ENCODE results near the gene CMTR2. TPM values are rescaled to one million over a fixed set of nuclear protein-coding genes. Genes with fewer than 3 reads are reported as not detected.

Gene CMTR2
- total and polyA plus RNA-seq, 2 donors (not counting 1 experiment from before 2014, with no cell fraction given): 10.1 to 41.3 TPM

DNA sequence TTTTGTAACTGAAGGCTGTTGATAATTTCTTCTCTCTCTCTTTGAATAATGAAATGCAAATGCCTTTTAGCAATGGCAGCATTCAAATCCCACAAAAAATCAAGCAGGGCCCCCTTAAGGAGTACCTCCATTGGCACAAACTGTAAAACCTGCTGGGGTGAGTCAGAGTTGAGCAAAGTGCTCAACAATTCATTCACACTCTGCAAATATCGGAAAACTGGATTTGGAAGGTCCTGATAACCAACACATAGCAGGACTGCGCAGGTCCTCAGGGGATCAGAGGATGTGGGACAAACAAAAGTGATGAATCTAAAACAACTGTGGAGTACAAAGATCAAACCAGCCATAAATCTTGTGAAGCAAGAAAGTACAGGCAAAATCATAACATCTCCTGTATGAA lies 5.6 kb downstream of the CMTR2 start:
- intact Hi-C loops (cut with micrococcal nuclease): loop anchor here (10.0 kb wide), 1 partner anchor 441 kb away; the partner anchor contains the start of gene PHLPP2
- no peak overlapping the region for H3K4me3 Mint-ChIP-seq
- H3K9me3 Mint-ChIP-seq (ENCODE audit: insufficient read depth): no peaks in the 10 kb centered on the region
- no peak overlapping the region for H3K27ac ChIP-seq (ENCODE audit: low read length in 2 of 2)
- H3K4me2 ChIP-seq (replicated peaks; ENCODE audit: low read depth, low read length, poor library complexity, severe bottlenecking): no peak overlapping the region
- H3K9ac ChIP-seq (ENCODE audit: low read length): no peak overlapping the region
- H3K27me3 Mint-ChIP-seq: no peaks in the 10 kb centered on the region
- H4K20me1 ChIP-seq (ENCODE audit: control insufficient read depth, insufficient read depth, low read length, poor library complexity, severe bottlenecking): peaks cover 4% of the 10 kb centered on the region
- H3K27ac Mint-ChIP-seq: no peak overlapping the region
- DNase-seq: no peak
- peaks cover 9% of the 10 kb centered on the region for H3K79me2 ChIP-seq (ENCODE audit: control insufficient read depth, insufficient read depth, low read length)
- H3K36me3 ChIP-seq (replicated peaks in 1 of 2; ENCODE audit: control extremely low read depth in 1 of 2, control insufficient read depth in 1 of 2, extremely low read depth in 1 of 2, insufficient read depth in 2 of 2, low read length in 1 of 2): peaks cover 7 to 21% of the 10 kb centered on the region in 2 experiments
- H3K4me1 ChIP-seq (ENCODE audit: control insufficient read depth in 2 of 2, insufficient read depth in 2 of 2, low read length in 2 of 2): peaks cover 5 to 7% of the 10 kb centered on the region in 2 donors
- no peaks in the 10 kb centered on the region for H3K27me3 ChIP-seq (replicated peaks in 1 of 4; ENCODE audit: control extremely low read depth in 1 of 4, control insufficient read depth in 3 of 4, insufficient read depth in 4 of 4, low read length in 3 of 4)
- no peak for ATAC-seq (ENCODE audit: low read depth)
- H3K4me3 ChIP-seq (ENCODE audit: control extremely low read depth in 1 of 5, extremely low read depth in 1 of 5, insufficient read depth in 1 of 5, low read depth in 2 of 5, low read length in 4 of 5): no peak overlapping the region
- no CpG with 5 or more reads among the region's 2 CpGs for WGBS (ENCODE audit: insufficient coverage)
- POLR2A ChIA-PET: no interaction called here
- CTCF ChIA-PET: no interaction called here
- no peak for TF ChIP-seq EZH2 (IDR thresholded peaks at IDR 0.05; ENCODE audit: borderline replicate concordance, insufficient read depth, low read depth, low read length, poor library complexity, severe bottlenecking)
- TF ChIP-seq, protein P1, sequence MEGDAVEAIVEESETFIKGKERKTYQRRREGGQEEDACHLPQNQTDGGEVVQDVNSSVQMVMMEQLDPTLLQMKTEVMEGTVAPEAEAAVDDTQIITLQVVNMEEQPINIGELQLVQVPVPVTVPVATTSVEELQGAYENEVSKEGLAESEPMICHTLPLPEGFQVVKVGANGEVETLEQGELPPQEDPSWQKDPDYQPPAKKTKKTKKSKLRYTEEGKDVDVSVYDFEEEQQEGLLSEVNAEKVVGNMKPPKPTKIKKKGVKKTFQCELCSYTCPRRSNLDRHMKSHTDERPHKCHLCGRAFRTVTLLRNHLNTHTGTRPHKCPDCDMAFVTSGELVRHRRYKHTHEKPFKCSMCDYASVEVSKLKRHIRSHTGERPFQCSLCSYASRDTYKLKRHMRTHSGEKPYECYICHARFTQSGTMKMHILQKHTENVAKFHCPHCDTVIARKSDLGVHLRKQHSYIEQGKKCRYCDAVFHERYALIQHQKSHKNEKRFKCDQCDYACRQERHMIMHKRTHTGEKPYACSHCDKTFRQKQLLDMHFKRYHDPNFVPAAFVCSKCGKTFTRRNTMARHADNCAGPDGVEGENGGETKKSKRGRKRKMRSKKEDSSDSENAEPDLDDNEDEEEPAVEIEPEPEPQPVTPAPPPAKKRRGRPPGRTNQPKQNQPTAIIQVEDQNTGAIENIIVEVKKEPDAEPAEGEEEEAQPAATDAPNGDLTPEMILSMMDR (IDR thresholded peaks at IDR 0.05): no peak
- peaks cover 26% of the 10 kb centered on the region for H3K4me1 Mint-ChIP-seq
- H2AFZ ChIP-seq (ENCODE audit: insufficient read depth, low read depth, low read length, poor library complexity, severe bottlenecking): no peak overlapping the region
- H3K9me3 ChIP-seq (ENCODE audit: control extremely low read depth in 1 of 3, control insufficient read depth in 2 of 3, insufficient read depth in 1 of 3, low read length in 2 of 3): no peaks in the 10 kb centered on the region

DNA sequence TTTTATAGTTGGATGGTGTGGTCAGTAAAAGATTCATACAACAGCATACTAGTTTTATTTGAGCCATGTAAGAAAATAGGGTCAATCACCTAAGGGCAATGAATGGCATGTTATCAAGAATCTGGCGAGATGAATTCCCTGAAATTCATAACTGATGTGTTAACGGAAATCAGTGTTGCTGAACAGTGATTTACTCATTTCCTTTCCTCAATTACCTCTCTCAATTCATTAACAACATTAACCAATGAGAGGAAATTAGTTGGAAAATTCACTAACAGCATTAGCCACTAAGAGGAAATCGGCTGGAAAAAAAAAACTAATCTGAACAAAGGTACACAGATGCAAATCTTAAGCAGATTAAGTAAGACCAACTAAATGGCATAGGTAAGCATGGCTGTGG lies 6.3 kb downstream of the CMTR2 start:
- Histone ChIP-seq H3K4me1 (ENCODE audit: control insufficient read depth in 2 of 2, insufficient read depth in 2 of 2, low read length in 2 of 2) (peaks cover 0 to under 1% of the 10 kb centered on the region in 2 donors), H3K36me3 (replicated peaks in 1 of 2; ENCODE audit: control extremely low read depth in 1 of 2, control insufficient read depth in 1 of 2, extremely low read depth in 1 of 2, insufficient read depth in 2 of 2, low read length in 1 of 2) (peaks cover 7 to 21% of the 10 kb centered on the region in 2 experiments), H4K20me1 (ENCODE audit: control insufficient read depth, insufficient read depth, low read length, poor library complexity, severe bottlenecking) (peaks cover 4% of the 10 kb centered on the region), H2AFZ (ENCODE audit: insufficient read depth, low read depth, low read length, poor library complexity, severe bottlenecking) (no peak overlapping the region), H3K4me2 (replicated peaks; ENCODE audit: low read depth, low read length, poor library complexity, severe bottlenecking) (no peak overlapping the region), H3K27ac (ENCODE audit: low read length in 2 of 2) (no peak overlapping the region), H3K79me2 (ENCODE audit: control insufficient read depth, insufficient read depth, low read length) (peaks cover 5% of the 10 kb centered on the region), H3K27me3 (replicated peaks in 1 of 4; ENCODE audit: control extremely low read depth in 1 of 4, control insufficient read depth in 3 of 4, insufficient read depth in 4 of 4, low read length in 3 of 4) (no peaks in the 10 kb centered on the region), H3K9ac (ENCODE audit: low read length) (no peak overlapping the region), H3K9me3 (ENCODE audit: control extremely low read depth in 1 of 3, control insufficient read depth in 2 of 3, insufficient read depth in 1 of 3, low read length in 2 of 3) (no peaks in the 10 kb centered on the region), H3K4me3 (ENCODE audit: control extremely low read depth in 1 of 5, extremely low read depth in 1 of 5, insufficient read depth in 1 of 5, low read depth in 2 of 5, low read length in 4 of 5) (no peak overlapping the region)
- Mint-ChIP-seq H3K9me3 (ENCODE audit: insufficient read depth) (no peaks in the 10 kb centered on the region), H3K4me1 (peaks cover 20% of the 10 kb centered on the region), H3K27me3 (no peaks in the 10 kb centered on the region), H3K27ac (no peak overlapping the region), H3K4me3 (no peak overlapping the region)
- intact Hi-C loops (cut with micrococcal nuclease): loop anchor here (10.0 kb wide), 1 partner anchor 442 kb away; the partner anchor contains the start of gene PHLPP2
- DNase-seq (no peak), ATAC-seq (ENCODE audit: low read depth) (no peak)
- ChIA-PET CTCF (no interaction called here), POLR2A (no interaction called here)
- no peak for TF ChIP-seq EZH2 (IDR thresholded peaks at IDR 0.05; ENCODE audit: borderline replicate concordance, insufficient read depth, low read depth, low read length, poor library complexity, severe bottlenecking)
- TF ChIP-seq, protein P1 (IDR thresholded peaks at IDR 0.05): no peak
- WGBS (ENCODE audit: insufficient coverage): no CpG with 5 or more reads among the region's 3 CpGs

Measured in B cell (primary cell).